Bronchial epithelial cell (primary cell): ENCODE data around the gene INTS3. TPM values are rescaled to one million over a fixed set of nuclear protein-coding genes. Genes with fewer than 3 reads are reported as not detected.

Experiments
- DNase-seq: peaks from one replicate; pipeline ENCODE4 v3.0.0-alpha.2; 2010; ENCODE audit warnings: low read depth
- FAIRE-seq: peaks from 2 replicates; lab custom pipeline; 2011; peaks lifted over from hg19 to GRCh38; lab: Jason Lieb, UNC
- H3K27me3 ChIP-seq: 2 replicates; pipeline ENCODE4 v1.5.1; 2011; ENCODE audit warnings: low read length; ENCODE audit not compliant: control insufficient read depth, insufficient read depth
- H3K36me3 ChIP-seq: 2 replicates; pipeline ENCODE4 v1.5.1; 2011; ENCODE audit warnings: low read length; ENCODE audit not compliant: control insufficient read depth, insufficient read depth
- H3K4me3 ChIP-seq: 2 replicates; pipeline ENCODE4 v1.5.1; 2011; ENCODE audit warnings: mild to moderate bottlenecking, low read depth, low read length, control low read depth
- CTCF ChIP-seq: IDR thresholded peaks from 2 replicates; pipeline ENCODE4 v1.5.1; 2011; ENCODE audit warnings: mild to moderate bottlenecking, moderate library complexity, low read length, control low read depth, inconsistent platforms; ENCODE audit not compliant: insufficient read depth, severe bottlenecking
- total RNA-seq: library from RNA; depleted of rRNA; stranded (reverse); fragments of >200 nt; gene quantifications from 2 replicates; pipeline ENCODE4 v1.2.1, GENCODE V29; 2014

Gene INTS3
- total RNA-seq, 1 donor from 2014 or later: 12.6 TPM

GRCh38 chr1:153801028-153801625 is 73.3 kb downstream of the INTS3 start:
- Histone ChIP-seq H3K36me3 (no peaks in the 10 kb centered on the region), H3K27me3 (no peaks in the 10 kb centered on the region), H3K4me3 (no peak overlapping the region)
- no peak for DNase-seq
- TF ChIP-seq CTCF: no peak
- FAIRE-seq: no peak

- no peak overlapping the region for H3K4me3 ChIP-seq
- no peak for TF ChIP-seq CTCF
- H3K36me3 ChIP-seq: no peaks in the 10 kb centered on the region
- DNase-seq: no peak
- FAIRE-seq: no peak
- no peaks in the 10 kb centered on the region for H3K27me3 ChIP-seq
Observed at GRCh38 chr1:153801786-153802697, 74.2 kb downstream of the INTS3 start.

GRCh38 chr1:153803470-153804056 is 75.7 kb downstream of the INTS3 start:
- FAIRE-seq: no peak
- Histone ChIP-seq H3K36me3 (peaks cover 3% of the 10 kb centered on the region), H3K27me3 (no peaks in the 10 kb centered on the region), H3K4me3 (no peak overlapping the region)
- TF ChIP-seq CTCF: no peak
- DNase-seq: no peak

GRCh38 chr1:153804112-153804511 is 76.3 kb downstream of the INTS3 start:
- FAIRE-seq (no peak), DNase-seq (no peak)
- Histone ChIP-seq H3K36me3 (peaks cover 3% of the 10 kb centered on the region), H3K27me3 (no peaks in the 10 kb centered on the region), H3K4me3 (no peak overlapping the region)
- TF ChIP-seq CTCF: no peak

- peaks cover 6% of the 10 kb centered on the region for H3K36me3 ChIP-seq
- H3K27me3 ChIP-seq: no peaks in the 10 kb centered on the region
- peak; percentile 83 for DNase-seq
- no peak overlapping the region for H3K4me3 ChIP-seq
- no peak for TF ChIP-seq CTCF
- peak; percentile 92 for FAIRE-seq
Observed at GRCh38 chr1:153805042-153805745, 77.3 kb downstream of the INTS3 start.
